ENCODE results near the gene LMAN2. TPM values are rescaled to one million over a fixed set of nuclear protein-coding genes. Genes with fewer than 3 reads are reported as not detected.

LMAN2 gene
- total RNA-seq, 1 donor from 2014 or later, result 129 TPM

DNA sequence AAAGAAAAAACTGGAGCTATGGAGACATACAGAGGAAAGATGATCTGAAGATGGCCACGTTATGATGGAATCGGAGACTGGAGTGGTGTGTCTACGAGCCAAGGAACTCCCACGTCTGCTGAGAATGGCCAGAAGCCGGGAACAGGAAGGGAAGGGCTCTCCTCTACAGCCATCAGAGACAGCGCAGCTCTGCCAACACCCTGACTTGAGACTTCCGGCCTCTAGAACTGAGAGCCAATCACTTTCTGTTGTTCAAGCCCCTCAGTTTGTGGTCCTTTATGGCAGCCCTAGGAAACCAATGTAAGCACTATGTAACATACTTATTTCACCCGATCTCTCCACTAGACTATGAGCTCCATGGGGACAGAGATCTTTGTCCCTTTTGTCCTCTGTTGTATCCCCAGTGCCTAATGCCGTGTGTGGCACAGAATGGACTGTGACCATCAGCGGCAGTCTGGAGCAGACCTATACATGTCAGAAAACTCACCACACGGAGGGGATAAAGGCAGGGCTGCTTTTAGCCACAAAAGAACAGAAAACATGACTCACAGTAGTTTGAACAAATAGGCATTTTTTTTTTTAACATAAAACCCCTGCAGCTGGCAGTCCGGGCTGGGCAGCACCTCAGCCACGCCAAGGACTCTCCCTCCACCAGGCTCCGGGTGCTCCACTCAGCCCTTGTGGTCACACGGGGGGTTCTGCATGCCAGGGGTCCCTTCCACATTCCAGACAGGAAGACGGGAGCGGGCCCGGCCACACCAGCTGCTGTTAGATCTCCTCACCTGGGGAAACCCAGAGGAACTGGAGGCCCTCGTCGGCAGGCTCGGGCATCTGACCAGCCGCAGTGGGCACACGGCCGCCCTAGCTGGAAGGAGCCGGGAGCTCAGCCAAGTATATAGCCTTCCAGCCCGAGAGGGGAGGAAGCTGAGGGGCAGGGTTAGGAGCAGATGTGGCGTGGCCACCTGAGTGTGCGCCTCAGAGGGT is 23.6 kb downstream of the LMAN2 start:
- DNase-seq (ENCODE audit: low spot score), result no peak

DNA sequence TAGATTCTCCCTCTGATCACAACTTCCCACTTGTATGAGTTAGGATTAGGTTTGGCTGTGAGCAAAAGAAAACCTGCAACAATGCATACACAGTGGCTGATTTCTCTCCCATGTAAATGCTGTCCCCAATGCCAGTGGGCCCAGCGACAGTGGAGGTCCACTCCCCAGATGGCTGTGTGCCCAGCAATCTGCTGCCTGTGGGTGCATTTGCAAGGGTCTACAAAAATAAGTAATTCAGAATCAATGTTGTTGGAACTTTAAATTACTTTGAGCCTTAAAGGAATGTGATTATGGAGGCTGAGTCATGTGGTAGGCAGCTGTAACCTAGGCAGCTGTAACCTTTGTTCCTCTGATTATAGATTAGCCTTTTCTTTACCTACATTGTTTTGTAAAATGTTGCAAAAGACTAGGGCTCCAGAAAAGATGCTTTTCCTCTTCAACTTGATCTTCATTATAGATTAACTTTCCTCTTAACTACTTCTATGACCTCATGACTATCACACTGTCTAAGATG is 25.5 kb downstream of the LMAN2 start:
- no peak for DNase-seq (ENCODE audit: low spot score)

DNA sequence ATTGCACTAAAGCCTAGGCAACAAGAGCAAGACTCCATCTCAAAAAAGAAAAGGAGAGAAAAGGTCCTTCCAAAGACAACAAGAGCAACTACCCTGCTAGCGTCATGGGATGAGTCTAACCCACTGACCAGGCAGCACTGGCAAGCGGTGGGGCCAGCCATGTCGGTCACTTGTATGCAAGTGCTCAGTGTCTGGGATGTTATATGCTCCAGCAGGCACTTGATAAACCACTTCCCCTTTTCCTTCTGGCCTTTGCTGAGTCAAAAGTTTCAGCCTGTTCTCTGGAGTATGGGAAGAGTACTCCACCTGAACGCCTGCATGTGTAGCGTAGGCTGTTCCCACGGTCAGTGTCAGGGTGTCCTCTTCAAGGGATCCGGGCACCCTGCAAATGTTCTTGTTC is 30.6 kb downstream of the LMAN2 start:
- DNase-seq (ENCODE audit: low spot score), result no peak

DNA sequence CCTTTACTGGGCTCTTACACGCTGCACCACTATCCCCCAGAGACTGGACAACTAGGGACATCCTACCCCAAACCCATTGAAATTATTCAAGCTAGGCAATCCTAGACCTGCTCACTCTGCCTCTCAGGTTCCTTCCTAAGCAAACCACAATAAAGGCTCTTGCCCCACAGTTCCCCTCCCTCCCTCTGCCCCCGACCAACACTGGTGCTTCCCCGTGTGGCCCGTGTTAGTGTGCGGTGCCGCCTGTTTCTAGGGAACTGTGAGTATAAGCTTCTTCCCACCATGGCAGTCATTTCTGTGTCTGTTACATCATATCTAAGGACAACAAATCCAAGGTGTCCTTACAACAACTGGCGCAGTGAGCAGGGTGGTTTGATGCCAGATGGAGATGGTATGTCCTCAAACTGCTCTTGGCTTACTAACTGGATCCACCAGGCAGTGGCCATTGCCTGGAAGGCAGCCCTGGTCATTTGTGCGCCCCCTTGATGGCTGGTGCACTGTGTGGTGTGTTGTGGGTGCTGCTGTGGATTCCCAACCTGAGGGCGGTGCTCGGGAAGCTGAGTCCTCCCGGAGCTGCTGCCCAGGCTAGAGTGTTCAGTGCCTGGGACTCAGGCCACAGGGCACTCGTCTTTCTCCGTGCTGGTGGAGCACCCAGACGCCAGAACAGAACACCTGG is 31.4 kb downstream of the LMAN2 start:
- DNase-seq (ENCODE audit: low spot score), result no peak

DNA sequence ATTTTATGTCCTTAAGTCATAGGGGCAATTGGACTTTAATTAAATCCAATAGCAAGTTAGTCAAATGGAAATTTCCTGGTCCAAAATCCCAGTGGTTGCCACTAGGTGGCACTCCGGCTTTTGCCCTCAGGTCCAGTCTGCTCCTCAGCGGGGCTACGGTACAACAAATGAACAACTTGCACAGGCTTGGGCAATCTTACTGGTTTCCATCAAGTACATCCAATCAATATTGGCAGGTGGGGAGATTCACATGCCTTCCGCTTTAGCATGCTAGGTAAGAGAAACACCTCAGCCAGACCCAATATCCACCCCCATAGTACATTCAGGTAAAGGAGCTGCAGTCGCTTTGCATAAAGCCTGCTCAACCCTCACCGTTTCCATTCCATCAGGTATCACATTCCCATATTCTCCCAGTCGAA is 33.5 kb downstream of the LMAN2 start:
- peak; percentile 83 for DNase-seq (ENCODE audit: low spot score)

DNA sequence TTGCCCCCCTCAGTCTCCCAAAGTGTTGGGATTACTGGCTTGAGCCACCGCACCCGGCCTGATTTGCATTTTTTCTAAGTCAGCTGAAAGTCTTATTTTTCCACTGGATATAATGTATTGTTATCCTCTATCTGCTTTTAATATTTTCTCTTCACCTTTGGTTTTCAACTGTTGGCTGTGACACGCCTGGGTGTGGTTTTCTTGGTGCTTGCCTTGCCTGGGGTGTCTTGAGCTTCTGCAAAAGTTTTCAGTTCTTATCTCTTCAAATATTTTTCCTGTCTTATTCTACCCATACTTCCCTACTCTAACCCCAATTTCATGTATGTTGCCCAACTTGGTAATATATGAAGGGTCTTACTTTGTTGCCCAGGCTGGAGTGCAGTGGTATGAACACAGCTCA is 35.5 kb downstream of the LMAN2 start:
- no peak for DNase-seq (ENCODE audit: low spot score)

DNA sequence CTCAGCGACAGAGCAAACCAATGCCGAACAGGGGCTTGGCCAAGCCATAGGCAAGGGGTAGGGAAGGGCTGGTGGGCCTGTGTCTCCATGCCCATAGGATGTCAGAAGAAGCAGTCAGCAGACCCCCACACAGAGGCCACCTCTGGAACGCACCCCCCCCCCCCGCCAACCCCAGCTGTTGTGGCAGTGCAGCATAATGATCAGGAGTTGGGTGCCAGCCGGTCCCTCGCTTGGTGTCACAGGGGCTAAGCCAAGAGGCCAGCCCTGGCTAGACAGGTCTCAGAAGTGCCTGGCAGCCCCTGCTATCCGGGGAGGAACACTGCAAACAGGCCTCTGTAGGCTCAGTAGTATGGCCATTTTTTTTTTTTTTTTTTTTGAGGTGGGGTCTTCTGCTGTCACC is 36.1 kb downstream of the LMAN2 start:
- no peak for DNase-seq (ENCODE audit: low spot score)

DNA sequence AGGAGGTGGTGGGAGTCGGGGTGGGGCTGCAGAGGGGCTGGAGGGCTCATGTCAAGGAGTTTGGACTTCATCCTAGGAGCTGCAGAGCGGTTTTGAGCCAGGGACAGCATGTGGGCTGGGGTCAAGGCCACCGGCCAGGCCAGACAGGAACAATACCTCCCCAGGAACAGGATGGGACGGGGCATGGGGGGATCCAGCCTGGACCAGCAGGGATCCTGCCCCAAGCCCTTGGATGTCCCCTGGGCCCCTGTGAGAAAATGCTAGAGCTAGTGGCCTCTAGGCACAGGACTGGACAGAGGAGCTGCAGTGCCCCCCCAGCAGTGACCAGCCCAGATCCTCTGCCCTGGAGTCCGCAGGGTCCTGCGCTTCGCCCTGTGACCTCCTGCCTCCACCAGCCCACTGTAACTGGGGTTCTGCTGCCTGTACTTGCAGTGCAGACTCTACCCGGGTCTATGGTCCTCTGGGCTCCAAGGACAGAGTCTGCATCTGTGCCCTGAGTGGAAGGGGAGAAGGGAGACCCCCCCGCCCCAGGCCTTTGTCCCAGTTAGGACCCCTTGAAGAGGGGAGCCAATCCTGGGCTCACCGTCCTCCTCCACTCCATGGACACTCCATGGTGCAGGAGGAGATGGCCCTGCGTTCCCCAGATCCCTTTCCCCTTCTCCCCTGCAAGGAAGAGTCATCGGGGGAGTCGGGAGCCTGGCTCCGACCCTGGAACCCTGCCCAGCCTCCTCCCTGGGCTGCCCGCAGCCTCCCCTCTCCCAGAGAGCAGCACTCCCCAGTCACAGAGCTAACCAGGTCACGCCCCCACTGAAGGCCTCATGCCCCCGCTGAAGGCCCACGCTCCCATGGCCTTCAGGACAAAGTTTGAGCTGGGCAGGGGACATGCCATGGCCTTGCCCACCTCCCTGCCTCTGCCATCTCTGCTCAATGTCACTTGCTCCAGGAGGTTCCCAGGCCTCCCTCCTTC is 36.8 kb downstream of the LMAN2 start:
- DNase-seq (ENCODE audit: low spot score), result no peak

DNA sequence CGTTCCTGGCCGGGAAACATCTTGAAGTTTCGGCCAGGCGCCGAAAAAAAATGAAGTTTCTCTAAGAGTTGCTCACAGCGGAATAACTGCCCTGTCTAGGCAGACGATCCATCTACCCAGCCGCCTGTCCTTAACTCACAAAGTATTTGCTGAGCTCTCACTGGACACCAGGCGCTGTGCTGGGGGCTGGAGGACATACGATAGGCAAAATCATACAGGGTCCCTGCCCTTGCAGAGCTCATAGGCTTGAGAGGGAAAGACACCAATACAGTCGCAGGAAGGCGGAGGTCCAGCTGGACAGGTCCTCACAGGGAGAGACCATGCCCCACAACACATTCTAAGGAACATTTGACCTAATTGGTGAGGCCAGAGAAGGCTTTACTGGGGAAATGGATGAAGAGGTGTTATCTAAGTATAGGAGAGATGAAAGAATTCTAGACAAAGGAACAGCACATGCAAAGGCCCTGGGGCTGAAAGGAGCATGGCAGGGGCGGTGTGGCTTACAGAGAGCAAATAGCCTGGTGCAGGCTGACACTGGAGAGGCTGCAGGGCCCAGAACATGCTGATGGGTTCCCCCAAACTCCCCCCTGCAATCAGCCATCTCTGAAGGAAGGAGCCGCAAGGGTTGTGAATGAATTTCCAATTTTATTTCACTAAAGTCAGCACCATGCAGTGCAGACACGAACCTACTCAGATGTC is 37.8 kb downstream of the LMAN2 start:
- DNase-seq (ENCODE audit: low spot score), result no peak

DNA sequence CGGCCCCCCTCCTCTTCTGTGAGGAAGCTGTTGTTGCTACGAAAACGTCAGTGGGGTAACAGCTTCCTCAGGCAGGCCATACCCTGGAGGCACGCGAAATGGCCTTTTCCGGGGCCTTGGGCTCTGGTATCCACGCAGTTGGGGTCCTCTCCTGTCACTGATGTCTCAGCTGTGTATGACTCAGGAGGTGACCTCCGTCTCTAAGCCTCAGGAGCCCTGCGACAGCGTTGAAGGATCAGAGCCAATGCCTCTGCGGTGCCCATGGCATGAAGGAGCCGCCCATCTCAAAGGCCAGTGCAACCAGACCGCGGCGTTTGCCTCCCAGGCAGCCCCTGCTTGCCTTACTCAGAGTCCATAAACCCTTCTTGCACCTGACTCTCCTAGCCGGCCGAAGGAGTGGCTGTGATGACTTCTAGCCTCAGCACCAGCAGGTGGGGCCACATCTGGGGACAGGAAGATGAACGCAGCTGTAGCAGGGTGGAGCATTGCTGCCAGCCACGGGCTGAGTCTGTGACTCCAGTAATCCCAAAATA is 38.8 kb downstream of the LMAN2 start:
- DNase-seq (ENCODE audit: low spot score), result no peak

DNA sequence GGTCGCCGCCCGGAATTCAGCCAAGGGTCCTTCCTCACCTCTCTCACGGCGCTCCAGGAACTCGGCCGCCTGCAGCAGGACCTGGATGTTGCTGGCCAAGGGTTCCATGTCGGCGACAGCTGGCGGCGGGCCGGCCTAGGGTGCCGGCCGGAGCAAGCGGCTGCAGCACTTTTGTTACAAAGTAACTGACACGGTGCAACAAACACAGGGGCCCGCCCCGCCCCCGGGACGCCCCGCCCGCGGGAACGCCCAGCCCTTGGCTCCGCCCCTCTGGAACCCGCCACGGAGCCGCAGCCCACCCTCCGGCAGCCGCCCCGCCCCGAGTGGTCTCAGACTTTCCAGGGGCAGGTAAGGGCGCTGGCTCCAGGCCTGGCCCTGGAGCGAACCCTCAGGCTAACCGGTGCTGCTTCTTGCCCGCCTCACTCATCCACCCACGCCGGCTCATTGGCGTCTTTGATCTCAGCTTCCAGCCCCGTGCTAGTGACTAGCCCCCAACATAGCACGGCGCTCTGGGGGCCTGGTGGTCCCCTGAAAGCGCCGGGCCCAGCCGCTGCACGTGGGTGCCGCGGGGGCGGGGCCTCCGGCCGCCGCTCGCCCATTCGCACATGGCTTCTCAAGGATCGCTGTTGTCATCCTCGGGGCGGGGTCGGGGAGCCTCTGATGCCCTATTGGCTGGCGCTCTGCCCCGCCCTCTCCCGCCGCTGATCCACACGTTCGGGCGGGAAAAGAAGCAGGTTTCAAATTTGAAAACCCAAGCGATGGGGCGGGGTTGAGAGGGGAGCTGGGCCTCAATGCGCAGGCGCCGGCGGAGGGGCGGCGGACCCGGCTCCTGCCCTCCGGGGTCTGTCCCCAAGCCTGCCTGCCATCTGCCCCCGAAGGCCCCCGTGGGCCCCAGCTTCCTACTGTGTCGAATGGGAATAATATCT is 39.5 kb downstream of the LMAN2 start, which contains the start of gene MXD3:
TSS of gene MXD3 (minus strand) at position 176 of the 926 bp plus-strand sequence. CDS start at position 108, 68 bp downstream.
- peak; percentile 96 for DNase-seq (ENCODE audit: low spot score)

DNA sequence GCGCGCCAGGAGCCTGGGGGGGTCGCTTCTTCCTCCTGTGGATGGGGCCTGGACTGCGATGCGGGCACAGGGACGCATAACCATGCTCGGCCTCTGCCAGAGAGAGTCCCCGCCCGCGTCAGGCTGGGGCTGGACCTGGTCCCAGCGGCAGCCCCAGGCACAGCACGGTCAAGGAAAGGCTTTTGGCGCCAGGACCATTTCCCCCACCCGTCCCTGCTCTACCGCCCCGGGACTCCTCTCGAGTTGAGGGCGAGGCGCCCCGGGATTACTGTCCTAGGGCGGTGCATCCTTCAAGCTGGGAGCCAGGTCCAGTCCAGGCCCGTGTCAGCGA is 40.1 kb downstream of the LMAN2 start:
- no peak for DNase-seq (ENCODE audit: low spot score)

DNA sequence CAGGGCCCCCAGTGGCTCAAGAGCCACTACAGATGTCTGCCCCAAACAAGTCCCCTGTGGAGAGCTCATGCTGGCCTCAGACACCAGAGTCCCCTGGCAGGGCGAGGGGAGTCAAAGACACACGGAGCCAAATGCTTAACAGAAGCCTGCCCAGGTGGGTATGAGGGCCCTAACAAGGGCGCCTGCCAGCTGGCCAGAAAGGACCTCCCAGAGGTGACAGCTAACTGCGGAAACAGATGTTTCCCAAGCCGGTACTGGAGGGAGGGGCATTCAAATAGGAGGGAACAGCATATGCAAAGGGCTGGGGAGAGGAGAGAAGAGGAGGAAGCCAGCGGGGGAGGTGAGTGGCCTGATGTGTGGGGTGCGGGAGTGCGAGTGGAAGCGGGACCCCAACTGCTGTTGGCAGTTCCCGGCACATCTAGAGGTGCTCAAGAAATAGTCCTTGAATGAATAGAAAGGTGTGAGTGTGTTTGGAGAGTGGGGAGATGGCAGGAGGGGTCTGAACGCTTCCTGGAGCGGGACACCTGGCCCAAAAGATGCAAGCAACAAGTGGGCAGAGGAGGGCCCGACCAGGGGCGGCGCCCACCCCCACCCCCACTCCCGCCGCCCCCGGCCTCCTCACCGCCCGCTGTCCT is 40.6 kb downstream of the LMAN2 start:
- DNase-seq (ENCODE audit: low spot score), result no peak

DNA sequence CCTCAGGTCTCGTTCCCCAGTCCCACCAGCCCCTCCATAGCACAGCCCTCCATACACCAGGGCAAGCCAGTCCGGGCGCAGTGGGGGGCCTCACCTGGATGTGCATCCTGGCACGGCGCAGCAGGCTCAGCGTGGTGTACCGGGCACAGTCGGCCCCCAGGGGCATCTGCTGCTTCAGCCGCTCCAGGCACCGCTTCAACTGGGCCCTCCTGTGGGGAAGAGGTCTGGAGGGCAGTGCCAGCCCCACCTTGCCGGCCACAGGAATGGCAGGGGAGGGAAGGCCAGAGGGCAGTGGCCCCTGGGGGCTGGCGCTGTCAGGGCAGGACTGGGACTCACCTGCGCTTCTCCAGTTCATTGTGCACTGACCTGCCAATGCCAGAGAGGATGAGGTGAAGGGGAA is 41.1 kb downstream of the LMAN2 start:
- DNase-seq (ENCODE audit: low spot score), result no peak

DNA sequence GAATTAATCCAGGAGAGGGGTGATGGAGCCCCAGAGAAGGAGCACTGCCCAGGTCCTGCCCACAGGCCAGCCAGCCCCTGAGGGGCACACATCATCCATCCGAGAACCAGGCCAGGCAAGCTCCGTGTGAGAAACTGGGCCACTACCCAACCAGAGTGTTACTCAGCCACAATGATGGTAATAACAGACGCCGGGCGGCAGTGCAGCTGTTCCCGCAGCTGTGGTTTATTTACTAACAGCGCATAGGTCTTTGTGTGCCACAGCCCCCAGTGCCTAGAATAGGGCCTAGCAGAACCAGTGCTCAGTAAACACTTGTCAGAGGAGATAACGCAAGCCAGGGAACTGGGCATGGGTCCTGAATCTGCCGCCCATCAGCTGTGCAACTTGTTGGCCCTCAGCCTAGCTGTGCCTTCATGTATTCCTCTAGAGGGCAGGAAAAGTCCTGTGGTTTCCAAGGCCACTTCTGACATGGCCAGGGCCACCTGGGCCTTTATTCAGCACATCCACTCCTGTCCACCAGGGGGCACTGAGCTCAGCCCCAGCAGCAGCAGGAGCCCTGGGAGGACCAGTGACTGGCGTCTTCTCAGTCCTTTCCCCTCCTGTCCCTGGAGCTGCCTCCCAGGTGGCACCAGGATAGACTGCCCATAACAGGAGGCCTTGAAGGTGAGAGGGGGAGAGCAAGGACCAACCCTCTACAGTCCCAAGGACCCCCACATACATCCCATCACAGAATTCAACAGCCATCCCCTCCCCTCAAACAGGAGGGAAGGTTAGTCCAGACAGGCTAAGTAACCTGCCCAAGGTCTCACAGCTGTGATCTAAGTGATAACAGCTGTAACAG is 41.9 kb downstream of the LMAN2 start:
- DNase-seq (ENCODE audit: low spot score), result no peak

DNA sequence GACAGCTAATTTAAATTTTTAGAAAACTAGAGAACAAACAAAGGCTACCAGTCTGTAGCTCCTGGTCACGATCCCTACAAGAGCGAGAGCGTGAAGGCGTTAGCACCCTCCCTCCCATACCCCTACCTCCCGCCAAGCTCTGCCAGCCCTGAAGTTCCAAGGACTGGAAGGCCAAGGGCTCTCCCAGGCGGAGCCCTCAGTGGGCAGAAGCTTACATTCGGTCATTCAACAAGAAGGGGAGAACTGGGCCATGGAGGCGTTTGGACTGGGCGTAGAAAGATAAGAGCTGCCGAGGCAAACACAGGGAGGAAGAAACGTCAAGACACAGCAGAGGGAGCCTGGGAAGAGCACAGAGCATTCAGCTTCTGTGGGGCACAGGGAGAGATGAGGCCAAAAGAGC is 42.7 kb downstream of the LMAN2 start:
- no peak for DNase-seq (ENCODE audit: low spot score)

DNA sequence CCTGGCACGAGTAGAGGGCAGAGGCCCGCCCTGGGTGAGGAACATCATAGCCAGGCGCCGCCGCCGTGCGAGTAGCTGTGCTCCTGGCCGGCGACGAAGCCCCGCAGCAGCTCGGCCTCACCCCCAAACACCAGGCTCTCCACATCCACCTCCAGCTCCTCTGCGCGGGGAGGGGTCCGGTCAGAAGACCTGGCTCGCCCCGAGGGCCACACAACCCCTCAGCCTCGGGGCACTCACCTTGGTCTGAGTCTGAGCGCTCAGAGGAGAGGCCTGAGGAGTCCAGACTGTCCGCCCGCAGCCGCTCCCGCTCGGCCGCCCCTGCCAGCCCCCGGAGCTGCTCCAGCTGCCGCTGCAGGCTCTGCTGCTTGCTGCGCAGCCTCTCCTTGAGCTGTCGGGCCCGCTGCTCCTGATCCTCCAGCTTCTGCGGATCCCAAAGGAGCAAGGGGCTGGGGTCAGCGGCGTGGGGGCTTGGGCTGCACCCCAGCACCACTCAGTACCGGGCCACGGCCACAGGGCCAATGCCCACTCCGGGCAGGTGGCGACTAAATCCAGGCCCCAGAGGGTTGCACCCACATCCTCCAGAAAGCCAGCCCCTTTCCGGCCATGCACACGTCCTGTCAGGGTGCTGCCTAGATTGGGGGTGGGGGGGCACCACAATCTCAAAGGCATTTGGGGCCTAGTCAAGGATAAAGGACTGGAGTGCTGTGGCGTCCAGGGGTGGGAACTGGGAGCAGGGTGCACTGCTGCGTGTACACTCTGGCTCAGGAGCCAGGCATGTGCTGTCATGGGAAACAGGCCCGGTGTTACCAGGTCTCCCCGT is 43.7 kb downstream of the LMAN2 start:
- DNase-seq (ENCODE audit: low spot score), result no peak
